Spleen (tissue), 7 donors: ENCODE results near the gene CHST15.

ENCODE experiments used
- POLR2AphosphoS5 ChIP-seq, 3 donors: sonication (generic); formaldehyde crosslinking; IDR thresholded peaks; one replicate each; pipeline ENCODE4 v1.5.1; 2017; ENCODE audit warnings: antibody characterized with exemption in 3 of 3
- TF ChIP-seq, protein P1 (sequence below), 11 experiments: fragments of 200-600 bp in 7 of 11; fragments of 450-650 bp in 4 of 11; sonication (generic) in 4 of 11; IDR thresholded peaks in 8 of 11; conservative IDR thresholded peaks in 3 of 11; 1 replicate in 7 of 11; 2 replicates in 4 of 11; pipeline versions ENCODE4 v1.4.0 to v1.8.0; 2016 to 2021; ENCODE audit warnings: antibody characterized with exemption in 11 of 11, inconsistent platforms in 4 of 11, mild to moderate bottlenecking in 1 of 11
- donor health status: DM: no; HTN: no; CAD: no; lungs with moderate emphysema.
- donor health status: DM: no; HTN: no; CAD: no.
- donor health status: DM: no; HTN: no; CAD: no.

DNA sequence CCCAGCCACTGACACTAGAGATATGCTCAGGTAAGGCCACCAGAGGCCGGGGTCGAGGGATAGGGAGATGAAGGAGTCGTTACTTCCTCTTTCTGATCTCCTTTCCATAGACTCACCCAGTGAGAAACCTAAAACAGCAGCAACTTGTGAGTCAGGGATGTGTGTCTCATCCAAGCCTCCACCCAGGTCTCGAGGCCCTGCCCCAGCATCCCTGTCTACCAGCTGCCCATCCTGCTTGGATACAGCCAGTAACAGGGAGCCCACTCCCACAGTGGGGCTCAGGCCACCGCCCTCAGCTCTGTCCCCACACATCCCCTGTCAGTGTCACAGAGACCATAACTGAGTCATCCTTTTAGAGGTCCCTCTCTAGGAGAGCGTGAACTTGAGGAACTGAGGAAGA lies 49.6 kb upstream of the CHST15 start:
- TF ChIP-seq, protein P1, sequence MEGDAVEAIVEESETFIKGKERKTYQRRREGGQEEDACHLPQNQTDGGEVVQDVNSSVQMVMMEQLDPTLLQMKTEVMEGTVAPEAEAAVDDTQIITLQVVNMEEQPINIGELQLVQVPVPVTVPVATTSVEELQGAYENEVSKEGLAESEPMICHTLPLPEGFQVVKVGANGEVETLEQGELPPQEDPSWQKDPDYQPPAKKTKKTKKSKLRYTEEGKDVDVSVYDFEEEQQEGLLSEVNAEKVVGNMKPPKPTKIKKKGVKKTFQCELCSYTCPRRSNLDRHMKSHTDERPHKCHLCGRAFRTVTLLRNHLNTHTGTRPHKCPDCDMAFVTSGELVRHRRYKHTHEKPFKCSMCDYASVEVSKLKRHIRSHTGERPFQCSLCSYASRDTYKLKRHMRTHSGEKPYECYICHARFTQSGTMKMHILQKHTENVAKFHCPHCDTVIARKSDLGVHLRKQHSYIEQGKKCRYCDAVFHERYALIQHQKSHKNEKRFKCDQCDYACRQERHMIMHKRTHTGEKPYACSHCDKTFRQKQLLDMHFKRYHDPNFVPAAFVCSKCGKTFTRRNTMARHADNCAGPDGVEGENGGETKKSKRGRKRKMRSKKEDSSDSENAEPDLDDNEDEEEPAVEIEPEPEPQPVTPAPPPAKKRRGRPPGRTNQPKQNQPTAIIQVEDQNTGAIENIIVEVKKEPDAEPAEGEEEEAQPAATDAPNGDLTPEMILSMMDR (IDR thresholded peaks at IDR 0.05 in 8 of 11, conservative IDR thresholded peaks at IDR 0.05 in 3 of 11): no peak
- TF ChIP-seq POLR2AphosphoS5 (IDR thresholded peaks at IDR 0.05): peak in 1 of 3 donors; percentile 20
